Kasumi-1 (cell line): Measurements from ENCODE around the gene USP35.

Source experiments
- DNase-seq, 2 experiments: peaks; one replicate each; lab custom pipeline; 2025; lab: John Stamatoyannopoulos, UW

The USP35 gene, protein sequence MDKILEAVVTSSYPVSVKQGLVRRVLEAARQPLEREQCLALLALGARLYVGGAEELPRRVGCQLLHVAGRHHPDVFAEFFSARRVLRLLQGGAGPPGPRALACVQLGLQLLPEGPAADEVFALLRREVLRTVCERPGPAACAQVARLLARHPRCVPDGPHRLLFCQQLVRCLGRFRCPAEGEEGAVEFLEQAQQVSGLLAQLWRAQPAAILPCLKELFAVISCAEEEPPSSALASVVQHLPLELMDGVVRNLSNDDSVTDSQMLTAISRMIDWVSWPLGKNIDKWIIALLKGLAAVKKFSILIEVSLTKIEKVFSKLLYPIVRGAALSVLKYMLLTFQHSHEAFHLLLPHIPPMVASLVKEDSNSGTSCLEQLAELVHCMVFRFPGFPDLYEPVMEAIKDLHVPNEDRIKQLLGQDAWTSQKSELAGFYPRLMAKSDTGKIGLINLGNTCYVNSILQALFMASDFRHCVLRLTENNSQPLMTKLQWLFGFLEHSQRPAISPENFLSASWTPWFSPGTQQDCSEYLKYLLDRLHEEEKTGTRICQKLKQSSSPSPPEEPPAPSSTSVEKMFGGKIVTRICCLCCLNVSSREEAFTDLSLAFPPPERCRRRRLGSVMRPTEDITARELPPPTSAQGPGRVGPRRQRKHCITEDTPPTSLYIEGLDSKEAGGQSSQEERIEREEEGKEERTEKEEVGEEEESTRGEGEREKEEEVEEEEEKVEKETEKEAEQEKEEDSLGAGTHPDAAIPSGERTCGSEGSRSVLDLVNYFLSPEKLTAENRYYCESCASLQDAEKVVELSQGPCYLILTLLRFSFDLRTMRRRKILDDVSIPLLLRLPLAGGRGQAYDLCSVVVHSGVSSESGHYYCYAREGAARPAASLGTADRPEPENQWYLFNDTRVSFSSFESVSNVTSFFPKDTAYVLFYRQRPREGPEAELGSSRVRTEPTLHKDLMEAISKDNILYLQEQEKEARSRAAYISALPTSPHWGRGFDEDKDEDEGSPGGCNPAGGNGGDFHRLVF

DNA sequence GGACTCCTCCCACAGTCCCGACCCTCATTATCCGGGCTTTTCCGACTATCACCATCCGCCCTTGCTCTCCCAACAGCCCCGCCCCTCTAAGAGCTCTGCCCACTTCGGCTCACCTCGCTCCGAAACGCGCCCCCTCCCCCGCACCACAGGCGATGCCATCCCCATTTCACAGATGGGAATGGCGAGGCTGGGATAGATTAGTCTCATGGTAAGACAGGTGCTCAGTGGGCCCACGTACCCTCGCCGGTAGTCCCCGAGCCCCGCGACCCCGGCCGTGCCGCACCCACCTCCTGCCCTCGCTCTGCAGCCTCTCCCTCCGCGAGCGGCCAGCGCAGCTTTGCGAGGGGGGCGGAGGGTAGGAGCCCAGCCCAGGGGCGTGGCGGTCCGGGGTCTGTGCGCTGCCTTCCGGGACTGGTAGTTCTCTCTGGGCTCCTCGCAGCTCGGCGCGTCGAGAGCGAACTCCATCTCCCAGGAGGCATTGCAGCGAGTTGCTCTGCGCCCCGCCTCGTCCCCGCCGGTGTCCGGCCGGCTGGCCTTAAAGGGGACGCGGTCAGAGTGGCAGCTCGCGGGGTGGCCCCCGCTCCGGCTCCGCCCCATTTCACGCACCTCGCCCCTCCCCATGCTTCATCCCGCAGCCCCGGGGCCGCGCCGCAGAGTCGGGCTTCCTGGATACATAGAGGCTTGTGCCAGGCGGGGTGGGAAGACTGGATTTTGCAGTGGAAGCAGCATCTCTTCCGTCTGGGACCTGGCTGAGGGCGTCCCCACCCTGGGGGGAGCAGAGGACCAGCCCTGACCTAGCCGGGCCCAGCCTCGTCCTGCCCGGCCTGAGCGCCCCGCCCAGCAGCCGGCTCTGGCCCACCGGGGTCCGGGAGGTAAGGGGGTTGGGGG lies at the start of gene USP35, which contains the start of gene KCTD21:
Gene USP35 (plus strand): TSS at position 634 of the 888 bp plus-strand sequence. CDS start 7,327 bp downstream, outside the sequence.
Gene KCTD21 (minus strand): TSS at position 341 of the 888 bp plus-strand sequence. CDS start 14,072 bp downstream, outside the sequence.
- peak; percentile 95 to 98 for DNase-seq

DNA sequence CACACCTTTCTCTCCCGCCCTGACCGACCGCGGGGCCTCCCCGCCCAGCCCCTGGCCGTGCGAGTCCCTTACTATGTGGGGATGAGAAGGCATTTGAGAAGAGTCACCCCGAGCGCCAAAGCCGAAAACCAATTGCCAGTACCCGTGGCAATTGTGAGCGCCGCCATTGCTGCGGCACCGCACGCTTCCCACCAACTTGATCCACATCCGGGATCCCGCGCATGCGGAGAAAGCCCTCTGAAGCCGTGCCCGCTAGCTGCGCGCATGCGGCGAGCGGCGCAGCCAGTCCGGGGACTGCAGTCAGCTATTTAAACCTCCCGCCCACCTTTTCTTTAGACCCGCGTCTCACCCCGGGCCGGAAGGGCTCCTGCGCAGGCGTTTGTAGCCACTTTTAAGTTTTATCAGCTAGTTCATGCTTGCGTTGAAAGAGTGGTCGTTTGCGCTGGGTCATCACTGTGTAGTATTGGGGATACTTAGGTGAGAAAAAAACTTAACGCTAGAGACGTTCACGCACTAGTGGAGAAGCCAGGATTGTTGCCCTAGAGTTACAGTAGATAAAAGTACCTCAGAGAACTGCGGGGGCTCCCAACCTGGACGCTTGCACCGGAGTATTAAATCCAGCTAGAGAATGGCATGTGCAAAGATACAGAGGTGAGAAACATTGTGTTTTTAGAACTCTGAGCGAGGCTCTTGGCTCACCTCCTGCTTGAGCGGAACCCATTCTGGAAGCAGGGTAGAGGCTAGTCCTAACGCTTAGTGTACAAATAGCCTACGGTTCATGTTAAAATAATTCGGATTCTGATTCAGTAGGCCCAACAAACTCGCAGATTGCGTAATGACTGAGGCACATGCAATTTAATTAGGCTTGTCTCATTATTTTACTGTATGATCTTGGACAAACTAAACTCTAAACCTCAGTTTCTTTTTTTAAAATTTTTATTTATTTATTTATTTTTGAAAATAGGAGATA lies 49.0 kb upstream of the USP35 start, which contains the start of gene ALG8:
Gene ALG8 (minus strand): TSS at position 205 of the 970 bp plus-strand sequence. CDS start 38 bp downstream, at position 167.
- peak; percentile 94 to 96 for DNase-seq

DNA sequence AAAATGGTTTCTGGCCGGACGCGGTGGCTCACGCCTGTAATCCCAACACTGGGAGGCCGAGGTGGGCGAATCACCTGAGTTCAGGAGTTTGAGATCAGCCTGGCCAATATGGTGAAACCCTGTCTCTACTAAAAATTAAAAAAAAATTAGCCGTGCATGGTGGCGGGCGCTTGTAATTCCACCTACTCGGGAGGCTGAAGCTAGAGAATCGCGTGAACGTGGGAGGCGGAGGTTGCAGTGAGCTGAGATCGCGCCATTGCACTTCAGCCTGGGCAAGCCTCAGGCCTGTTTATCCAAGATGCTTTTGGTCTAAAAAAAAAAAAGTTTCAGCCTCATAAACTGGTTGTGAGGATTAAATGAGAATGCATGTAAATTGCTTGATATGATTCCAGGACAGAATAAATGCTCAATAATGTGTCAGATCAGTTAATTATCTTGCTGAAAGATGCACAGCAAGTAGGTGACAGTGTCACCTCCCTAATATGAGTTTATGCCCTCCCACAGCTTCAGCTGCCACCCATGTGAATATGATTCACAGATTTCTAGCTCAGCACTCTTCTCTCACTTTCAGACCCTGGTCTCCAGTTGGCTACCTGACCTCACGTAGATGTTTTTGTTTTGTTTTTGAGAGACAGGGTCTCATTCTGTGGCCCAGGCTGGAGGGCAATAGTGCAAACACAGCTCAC lies 48.2 kb upstream of the USP35 start:
- no peak for DNase-seq

DNA sequence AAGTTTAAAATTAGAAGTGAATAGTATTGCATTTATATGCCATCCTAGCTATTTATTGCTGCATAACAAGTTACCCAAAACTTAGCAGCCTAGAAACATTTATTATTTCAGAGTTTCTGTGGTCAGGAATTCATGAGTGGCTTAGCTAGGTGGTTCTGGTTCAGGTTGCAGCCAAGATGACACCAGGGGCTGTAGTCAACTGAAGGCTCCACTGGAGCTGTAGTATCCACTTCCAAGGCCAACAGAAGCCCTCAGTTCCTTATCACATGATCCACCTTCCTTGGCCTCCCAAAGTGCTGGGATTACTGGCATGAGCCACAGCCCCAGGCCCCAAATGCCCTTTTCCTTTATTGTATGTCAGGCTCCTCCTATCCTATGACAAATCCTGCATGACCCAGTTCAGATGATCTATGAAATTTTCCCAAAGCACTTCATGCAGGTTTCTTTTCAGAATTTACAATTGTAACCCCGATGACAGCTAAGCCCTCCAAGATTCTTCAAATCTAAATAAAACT lies 43.2 kb upstream of the USP35 start:
- no peak for DNase-seq

DNA sequence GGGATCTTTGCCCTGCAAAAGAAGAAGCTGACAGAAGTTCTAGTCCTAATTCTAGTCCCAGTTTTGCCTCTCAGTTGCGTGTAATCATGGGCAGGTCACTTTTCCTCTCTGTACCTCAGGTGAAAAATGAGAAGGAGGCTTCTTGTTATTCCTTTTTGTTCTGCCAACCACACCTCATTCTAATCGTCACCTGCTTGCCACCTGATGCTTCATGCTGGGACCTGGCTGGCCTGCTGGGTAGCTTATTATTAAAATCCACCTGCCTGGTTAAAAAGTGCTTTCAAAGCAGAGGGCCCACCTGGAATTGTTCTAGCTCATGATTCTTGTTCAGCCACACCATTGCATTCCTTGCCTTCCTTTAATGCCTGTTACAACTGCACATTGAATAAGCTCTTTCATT lies 40.9 kb upstream of the USP35 start:
- DNase-seq: no peak

DNA sequence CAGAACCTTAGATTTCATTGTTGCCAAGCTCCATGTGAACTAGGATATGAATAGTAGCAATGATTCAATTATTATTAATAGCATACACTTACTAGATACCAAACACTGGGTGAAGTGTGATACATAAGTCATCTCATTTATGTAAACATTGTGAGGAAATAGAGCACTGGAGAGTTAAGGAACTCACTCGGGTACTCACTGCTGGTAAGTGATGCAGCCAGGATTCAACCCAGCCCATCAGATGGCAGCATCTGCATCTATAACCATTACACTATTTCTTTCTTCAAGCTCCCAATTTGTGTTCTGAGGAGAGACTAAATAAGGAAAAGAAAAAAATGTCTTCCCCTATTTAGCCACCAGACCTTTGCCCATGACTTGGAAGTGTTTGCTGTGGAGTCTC lies 39.1 kb upstream of the USP35 start:
- DNase-seq: peak; percentile 32 to 38

DNA sequence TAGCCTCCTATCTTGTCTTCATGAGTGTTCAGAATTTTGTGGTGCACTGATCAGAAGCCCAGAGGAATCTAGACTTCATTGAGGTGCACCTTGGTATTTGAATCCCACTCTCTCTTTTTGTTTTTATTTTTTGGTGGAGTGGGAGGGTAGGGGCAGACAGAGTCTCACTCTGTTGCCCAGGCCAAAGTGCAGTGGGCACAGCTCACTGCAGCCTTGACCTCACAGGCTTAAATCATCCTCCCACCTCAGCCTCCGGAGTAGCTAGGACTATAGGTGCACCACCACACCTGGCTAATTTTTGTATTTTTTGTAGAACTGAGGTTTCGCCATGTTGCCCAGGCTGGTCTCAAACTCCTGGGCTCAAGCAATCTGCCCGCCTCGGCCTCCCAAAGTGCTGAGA lies 38.4 kb upstream of the USP35 start:
- no peak for DNase-seq

DNA sequence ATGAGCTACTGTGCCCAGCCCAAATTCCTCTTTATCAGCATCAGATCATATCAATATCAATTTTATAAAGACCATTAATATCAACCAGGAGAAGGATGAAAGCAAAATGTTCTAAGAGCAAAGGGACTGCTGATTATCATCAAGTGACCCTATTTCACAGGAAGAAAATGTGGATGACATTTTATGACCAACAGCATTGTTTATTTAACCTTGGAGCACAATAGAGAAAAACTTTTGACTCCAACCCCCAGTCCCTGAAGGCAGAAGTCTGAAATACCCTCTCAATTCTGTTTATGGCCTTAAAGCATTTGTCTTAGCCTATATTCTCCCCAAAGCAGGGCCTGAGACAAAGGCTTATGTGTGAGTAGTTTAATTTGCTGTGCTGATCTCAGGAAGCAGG lies 38.0 kb upstream of the USP35 start:
- DNase-seq: no peak

DNA sequence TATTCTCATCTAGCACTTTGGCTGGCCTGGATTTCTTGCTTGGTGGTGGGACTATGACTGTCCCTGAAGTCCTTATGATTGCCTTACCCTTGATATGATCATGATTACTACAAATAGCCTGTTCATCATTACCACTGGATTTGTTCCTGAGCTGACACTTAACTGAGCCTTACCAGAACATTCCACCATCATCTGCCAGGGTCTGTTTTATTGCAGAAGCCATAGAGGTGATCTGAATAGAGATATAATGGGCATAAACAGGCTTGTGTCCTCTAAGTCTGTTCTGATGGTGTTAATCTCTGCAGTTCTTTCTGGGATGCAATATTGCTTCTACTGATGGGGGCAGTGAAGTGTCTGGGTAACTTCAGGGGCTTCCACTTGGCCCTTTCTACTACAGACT lies 36.9 kb upstream of the USP35 start:
- DNase-seq: no peak

DNA sequence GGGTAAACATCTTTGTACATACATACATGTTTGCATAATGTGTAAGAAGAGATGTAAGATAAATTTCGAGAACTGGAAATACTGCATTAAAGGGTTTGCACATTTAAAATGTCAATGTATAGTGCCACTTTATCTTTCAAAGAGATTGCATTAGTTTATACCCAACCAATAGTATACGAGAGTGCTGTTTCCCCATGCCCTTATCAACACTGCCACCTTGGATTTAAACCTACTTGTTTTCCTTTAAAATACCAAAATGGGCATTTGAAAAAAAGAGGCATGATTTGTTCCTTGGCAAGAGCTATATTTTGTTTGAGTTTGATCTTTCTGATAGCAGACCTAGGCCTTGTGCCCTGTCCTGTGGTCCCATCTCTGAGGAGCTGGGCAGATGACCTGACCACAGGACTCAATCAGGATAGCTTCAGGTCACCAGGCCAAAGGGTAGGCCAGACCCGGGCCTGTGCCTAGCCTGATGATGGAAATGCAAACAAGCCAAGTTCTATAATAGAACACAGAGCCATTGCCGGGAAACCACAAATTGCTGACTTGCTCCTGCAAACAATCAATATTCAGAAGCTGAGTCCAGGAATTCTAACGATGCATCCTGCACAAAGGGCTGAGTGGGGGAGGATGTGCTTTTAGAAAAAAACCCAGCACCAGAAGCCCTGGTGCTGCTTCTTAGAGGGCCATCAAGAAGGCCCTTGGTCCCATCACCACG lies 32.4 kb upstream of the USP35 start:
- DNase-seq: no peak

DNA sequence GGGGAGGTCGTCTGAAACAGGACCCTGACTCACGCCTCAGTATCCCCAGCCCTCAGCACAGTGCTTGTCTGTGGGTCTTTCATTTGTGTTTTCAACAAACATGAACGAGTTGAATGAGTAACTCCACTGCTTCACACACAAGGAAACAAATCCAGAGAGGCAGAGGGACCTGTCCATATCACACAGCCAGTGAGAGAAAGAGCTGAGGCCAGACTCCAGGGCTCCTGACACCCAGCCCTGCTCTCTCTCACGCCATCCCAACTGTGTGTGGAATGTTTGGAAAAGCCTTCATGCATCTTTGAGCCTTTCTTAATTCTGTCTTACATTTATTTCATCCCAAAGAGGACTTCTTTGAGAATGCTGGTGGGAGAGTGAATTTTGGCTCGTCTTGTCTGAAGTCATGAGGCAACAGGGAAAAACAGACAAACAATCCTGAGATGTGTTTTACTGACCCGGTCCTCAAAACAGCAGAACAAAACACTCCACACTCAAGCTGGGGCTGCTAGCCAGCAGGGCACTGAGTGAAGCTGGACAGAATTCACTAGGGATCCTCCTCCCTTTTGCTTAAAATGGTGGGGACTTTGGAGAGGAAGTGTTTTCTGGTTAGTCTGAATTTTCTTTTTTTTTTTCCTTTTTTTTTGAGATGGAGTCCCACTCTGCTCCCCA lies 29.6 kb upstream of the USP35 start:
- no peak for DNase-seq

DNA sequence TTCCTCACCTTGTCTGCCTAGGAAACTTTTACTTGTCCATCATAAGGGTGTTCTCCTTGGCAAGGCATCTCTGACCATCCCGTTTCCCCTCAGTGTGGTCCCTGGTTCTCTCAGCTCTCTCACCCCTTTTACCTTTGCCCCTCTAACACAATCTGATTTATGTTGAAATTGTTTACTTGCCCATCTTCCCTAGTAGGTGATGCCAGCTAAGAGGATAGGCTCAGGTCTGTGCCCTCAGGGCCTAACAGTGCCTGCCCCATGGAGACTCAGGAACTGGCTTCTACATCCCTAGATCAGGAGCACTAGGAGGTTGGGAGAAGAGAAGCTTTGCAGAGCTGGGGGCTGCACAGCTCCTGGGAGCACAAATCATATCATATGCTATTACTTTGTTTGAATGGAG lies 28.2 kb upstream of the USP35 start:
- DNase-seq: no peak

DNA sequence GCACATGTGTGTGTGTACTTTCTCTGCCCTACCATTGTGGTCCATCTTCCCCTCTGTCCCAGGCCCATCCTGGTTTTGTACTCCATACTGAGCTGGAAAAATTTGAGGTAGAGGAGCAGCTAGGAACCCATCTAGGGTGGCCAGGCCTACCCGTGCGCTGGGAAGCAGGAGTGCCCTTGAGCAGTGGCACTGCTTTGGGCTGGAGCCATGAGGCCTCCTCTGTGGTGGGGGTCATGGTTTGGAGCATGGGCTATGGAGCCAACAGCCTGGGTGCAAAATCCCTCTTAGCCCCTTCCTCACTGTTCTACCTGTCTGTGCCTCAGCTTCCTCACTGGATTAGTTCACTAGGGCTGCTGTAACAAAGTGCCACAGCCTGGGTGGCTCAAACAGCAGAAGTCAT lies 27.4 kb upstream of the USP35 start:
- no peak for DNase-seq

DNA sequence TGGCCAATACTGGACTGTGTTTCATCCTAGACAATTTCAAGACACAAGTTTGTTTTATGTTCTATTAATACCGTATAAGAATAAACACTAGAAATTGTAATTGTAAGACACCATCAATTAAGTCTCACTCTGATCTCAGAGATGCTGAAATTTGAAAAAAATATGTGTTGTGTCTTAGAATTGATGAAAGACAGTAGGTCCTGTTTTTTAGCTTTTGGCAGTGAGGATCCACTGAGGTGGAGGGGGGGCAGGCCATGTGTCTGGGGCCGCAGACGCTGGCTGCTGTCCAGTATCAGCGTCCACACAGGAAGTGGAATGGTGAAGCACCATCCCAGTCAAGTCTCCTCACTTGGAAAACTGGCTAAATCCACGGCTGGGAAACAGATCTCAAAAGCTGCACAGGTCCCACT lies 26.8 kb upstream of the USP35 start:
- no peak for DNase-seq

DNA sequence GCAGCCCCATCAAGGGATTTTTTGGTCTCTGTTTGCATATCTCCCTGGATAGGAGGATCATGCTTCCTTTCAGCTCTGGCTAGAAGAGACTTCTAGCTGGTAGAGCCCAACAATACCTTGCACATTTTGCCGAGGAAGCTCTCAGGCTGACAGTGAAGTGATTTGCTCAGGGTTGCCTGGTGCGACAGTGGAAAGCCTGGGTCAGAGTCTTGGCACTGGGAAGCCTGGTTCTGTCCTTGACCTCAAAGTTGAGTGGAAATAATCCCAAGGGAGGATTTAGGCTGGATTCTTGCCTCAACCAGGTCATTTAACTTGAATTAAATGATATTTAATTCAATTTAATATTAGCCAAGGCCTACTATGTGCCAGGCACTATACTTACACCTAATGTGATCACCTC lies 24.9 kb upstream of the USP35 start:
- DNase-seq: no peak

DNA sequence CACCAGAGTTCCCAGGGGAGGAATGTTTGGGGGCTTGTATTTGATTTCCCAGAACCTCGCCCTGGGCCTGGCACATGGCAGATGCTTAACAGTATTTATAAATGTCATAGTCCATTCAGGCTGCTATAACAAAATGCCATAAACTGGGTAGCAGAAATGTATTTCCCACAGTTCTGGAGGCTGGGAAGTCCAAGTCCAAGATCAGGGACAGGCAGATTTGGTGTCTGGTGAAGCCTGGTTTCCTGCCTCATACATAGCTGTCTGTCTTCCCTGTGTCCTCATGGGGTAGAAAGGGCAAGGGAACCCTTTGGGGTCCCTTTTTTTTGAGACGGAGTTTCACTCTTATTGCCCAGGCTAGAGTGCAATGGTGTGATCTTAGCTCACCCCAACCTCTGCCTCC lies 24.2 kb upstream of the USP35 start:
- DNase-seq: no peak

DNA sequence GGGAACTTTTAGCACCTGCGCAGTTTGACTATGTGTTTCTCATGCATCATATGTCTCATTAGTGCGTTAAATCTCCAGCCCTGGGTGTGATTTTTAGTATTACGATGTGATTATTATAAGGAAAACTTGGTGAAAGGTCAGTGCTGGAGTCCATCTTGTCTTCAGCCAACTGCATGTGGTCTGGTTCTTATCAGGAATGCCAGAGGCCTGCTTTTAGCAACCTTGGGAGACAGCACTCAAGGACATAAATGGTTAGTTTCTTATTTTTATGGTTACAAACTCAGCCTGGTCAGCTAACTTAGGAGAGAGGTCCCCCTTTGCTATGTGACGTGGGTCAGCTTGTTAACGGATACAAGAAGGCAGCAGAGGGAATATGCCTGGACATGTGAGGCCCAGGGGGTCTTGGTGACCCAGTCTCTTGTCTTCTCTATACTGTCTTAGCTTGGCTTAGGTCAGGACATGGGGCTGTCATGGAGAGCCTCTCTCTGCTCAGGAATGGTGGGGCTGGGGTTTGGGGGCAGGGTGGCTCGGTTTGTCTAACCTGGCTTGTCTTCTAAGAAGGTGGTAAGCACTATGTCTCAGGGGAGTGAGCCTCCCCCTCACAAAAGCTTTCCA lies 21.8 kb upstream of the USP35 start:
- no peak for DNase-seq
